ENCODE measurements around the gene ZNF419. TPM values are rescaled to one million over a fixed set of nuclear protein-coding genes. Genes with fewer than 3 reads are reported as not detected.
"Not testable (repeated sequence)": the region's sequence is repeated elsewhere in the genome, so short reads cannot be mapped to it uniquely, and the experiment has no call there.

ZNF419 gene
- total RNA-seq, 2 donors from 2014 or later, result 11.6 to 13.1 TPM

- peak within 1 kb of the TSS; percentile 84 for H3K4me3 ChIP-seq
- peaks cover 31% of the 10 kb centered on the region for H3K9me3 ChIP-seq
These were observed 12.3 kb downstream of the ZNF419 start, which contains the start of gene ZNF773 for GRCh38 chr19:57499680-57500395. TSS of gene ZNF773 (plus strand) at chr19:57499938. CDS start at chr19:57500081, 143 bp downstream.

DNA sequence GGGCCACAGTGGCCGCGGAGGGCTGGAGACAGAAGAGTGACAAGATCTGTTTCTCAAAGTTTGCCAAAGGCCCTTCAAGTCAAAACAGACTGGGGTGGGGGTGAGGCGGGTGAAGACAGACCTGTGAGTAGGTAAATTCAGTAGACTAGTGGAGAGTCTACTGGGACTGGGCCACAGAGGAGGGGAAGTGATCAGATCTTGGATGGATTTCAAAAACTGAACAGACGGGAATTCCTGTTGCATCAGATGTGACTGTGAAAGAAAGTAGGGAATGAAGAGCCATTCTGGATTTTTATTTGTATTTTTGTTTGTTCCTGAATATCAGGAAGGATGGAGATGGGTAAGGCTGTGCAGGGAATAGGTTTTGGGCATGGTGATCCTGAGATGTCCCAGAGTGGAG is 12.8 kb downstream of the ZNF419 start:
- peak overlapping the region; percentile 84 for H3K4me3 ChIP-seq
- H3K4me1 ChIP-seq (ENCODE audit: control insufficient read depth in 1 of 2, low read depth in 2 of 2); H3K27me3 ChIP-seq (replicated peaks; ENCODE audit: insufficient read depth); ATAC-seq (ENCODE audit: insufficient number of reproducible peaks, low FRiP score, low read depth); DNase-seq (ENCODE audit: low spot score); H3K27ac ChIP-seq: not testable (repeated sequence)
- H3K9me3 ChIP-seq, result peaks cover 26% of the 10 kb centered on the region
- peaks cover 22% of the 10 kb centered on the region for H3K36me3 ChIP-seq

More at GRCh38 chr19:57499680-57500395, 12.3 kb downstream of the ZNF419 start, which contains the start of gene ZNF773:
- not testable (repeated sequence) for H3K27me3 ChIP-seq (replicated peaks; ENCODE audit: insufficient read depth); H3K4me1 ChIP-seq (ENCODE audit: control insufficient read depth in 1 of 2, low read depth in 2 of 2)
- ATAC-seq (ENCODE audit: insufficient number of reproducible peaks, low FRiP score, low read depth), result peak; percentile 79
- peak; percentile 66 for DNase-seq (ENCODE audit: low spot score)
- peaks cover 17% of the 10 kb centered on the region for H3K36me3 ChIP-seq
- H3K27ac ChIP-seq, result peak within 1 kb of the TSS; percentile 65

DNA sequence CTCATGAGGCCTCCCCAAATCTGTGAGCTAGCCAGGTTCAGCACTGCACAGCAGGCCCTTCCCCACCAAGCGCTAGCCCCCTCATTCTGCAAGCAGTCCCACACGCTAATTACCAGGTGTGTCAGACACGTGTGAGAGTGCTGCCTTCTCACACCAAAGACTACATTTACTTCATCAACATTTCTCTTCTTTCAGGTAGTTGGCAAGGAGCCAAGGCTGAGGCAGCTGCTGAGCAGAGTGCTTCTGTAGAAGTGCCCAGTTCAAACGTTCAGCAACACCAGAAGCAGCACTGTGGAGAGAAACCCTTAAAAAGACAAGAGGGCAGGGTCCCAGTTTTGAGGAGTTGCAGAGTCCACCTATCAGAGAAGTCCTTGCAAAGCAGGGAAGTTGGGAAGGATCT is 18.6 kb downstream of the ZNF419 start:
- no peak for TF ChIP-seq CTCF (IDR thresholded peaks at IDR 0.05)
- Histone ChIP-seq H3K4me1 (ENCODE audit: control insufficient read depth in 1 of 2, low read depth in 2 of 2) (peaks cover 0 to 2% of the 10 kb centered on the region in 2 donors), H3K27me3 (replicated peaks; ENCODE audit: insufficient read depth) (no peaks in the 10 kb centered on the region), H3K27ac (no peak overlapping the region), H3K36me3 (peaks cover 44% of the 10 kb centered on the region), H3K4me3 (no peak overlapping the region), H3K9me3 (peaks cover 42% of the 10 kb centered on the region)
- ATAC-seq (ENCODE audit: insufficient number of reproducible peaks, low FRiP score, low read depth) (no peak), DNase-seq (ENCODE audit: low spot score) (no peak)

GRCh38 chr19:57511484-57511883 is 23.9 kb downstream of the ZNF419 start:
- Histone ChIP-seq H3K27ac (no peak overlapping the region), H3K4me3 (no peak overlapping the region), H3K36me3 (peaks cover 32% of the 10 kb centered on the region), H3K9me3 (peaks cover 60% of the 10 kb centered on the region), H3K27me3 (replicated peaks; ENCODE audit: insufficient read depth) (no peaks in the 10 kb centered on the region), H3K4me1 (ENCODE audit: control insufficient read depth in 1 of 2, low read depth in 2 of 2) (no peaks in the 10 kb centered on the region)
- no peak for TF ChIP-seq CTCF (IDR thresholded peaks at IDR 0.05)
- ATAC-seq (ENCODE audit: insufficient number of reproducible peaks, low FRiP score, low read depth) (no peak), DNase-seq (ENCODE audit: low spot score) (no peak)

- Histone ChIP-seq H3K27ac (no peak overlapping the region), H3K36me3 (peaks cover 23% of the 10 kb centered on the region), H3K4me1 (ENCODE audit: control insufficient read depth in 1 of 2, low read depth in 2 of 2) (no peaks in the 10 kb centered on the region), H3K9me3 (peaks cover 57% of the 10 kb centered on the region), H3K4me3 (no peak overlapping the region), H3K27me3 (replicated peaks; ENCODE audit: insufficient read depth) (no peaks in the 10 kb centered on the region)
- no peak for DNase-seq (ENCODE audit: low spot score)
- no peak for TF ChIP-seq CTCF (IDR thresholded peaks at IDR 0.05)
- no peak for ATAC-seq (ENCODE audit: insufficient number of reproducible peaks, low FRiP score, low read depth)
These were observed 25.3 kb downstream of the ZNF419 start for GRCh38 chr19:57512845-57513244.

DNA sequence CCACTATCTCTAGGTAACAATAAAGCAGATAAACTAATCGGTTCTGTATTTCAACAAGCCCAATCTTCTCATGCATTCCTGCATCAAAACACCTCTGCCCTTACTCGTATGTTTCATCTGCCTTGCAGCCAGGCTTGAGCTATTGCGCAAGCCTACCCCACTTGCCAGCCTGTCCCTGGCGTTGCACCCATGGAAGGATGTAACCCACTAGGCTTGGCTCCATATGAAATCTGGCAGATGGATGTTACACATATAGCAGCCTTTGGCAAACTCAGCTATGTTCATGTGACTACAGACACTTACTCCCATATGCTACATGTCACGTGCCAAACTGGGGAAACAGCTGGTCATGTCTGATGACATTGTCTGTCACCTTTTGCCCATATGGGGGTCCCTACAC is 27.7 kb downstream of the ZNF419 start:
- no peaks in the 10 kb centered on the region for H3K4me1 ChIP-seq (ENCODE audit: control insufficient read depth in 1 of 2, low read depth in 2 of 2)
- peaks cover 39% of the 10 kb centered on the region for H3K9me3 ChIP-seq
- DNase-seq (ENCODE audit: low spot score), result no peak
- no peak overlapping the region for H3K4me3 ChIP-seq
- H3K27ac ChIP-seq, result no peak overlapping the region
- H3K36me3 ChIP-seq, result peaks cover 23% of the 10 kb centered on the region
- no peak for TF ChIP-seq CTCF (IDR thresholded peaks at IDR 0.05)
- H3K27me3 ChIP-seq (replicated peaks; ENCODE audit: insufficient read depth), result no peaks in the 10 kb centered on the region
- no peak for ATAC-seq (ENCODE audit: insufficient number of reproducible peaks, low FRiP score, low read depth)

DNA sequence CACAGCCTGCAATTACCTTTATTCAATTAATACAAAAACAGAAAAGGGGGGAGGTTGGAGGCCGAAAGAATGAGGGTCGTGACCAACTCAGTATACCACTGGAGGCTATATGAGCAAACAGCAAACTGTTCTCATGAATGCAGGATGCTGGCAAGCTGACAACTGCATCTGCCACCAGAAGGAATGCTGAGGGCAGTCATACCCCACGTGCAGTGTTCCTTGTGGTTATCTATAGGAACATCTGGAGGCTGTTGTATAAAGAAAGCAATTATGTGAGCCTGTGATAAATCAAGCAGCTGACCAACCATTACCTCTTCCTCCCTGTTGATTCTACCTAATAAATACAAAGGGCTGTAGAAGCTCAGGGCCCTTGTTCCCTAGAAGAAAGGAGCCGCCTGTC is 30.5 kb downstream of the ZNF419 start:
- DNase-seq (ENCODE audit: low spot score); H3K4me1 ChIP-seq (ENCODE audit: control insufficient read depth in 1 of 2, low read depth in 2 of 2); H3K4me3 ChIP-seq; ATAC-seq (ENCODE audit: insufficient number of reproducible peaks, low FRiP score, low read depth); H3K27ac ChIP-seq; H3K27me3 ChIP-seq (replicated peaks; ENCODE audit: insufficient read depth): not testable (repeated sequence)
- H3K36me3 ChIP-seq, result peaks cover 23% of the 10 kb centered on the region
- peaks cover 19% of the 10 kb centered on the region for H3K9me3 ChIP-seq

All from thoracic aorta (tissue), 2 donors.